GM10266 (cell line): Measurements from ENCODE around the gene GNPTAB.
"Not testable (repeated sequence)": the region's sequence is repeated elsewhere in the genome, so short reads cannot be mapped to it uniquely, and the experiment has no call there.

Source experiments
- DNase-seq: peaks from one replicate; pipeline ENCODE4 v3.0.0; 2012; ENCODE audit errors: extremely low spot score
- TF ChIP-seq, protein P1 (sequence below): IDR thresholded peaks from 2 replicates; pipeline ENCODE4 v1.5.1; 2012; ENCODE audit warnings: mild to moderate bottlenecking, low read depth; ENCODE audit not compliant: control insufficient read depth, insufficient read depth; ENCODE audit errors: missing control alignments

GNPTAB gene

DNA sequence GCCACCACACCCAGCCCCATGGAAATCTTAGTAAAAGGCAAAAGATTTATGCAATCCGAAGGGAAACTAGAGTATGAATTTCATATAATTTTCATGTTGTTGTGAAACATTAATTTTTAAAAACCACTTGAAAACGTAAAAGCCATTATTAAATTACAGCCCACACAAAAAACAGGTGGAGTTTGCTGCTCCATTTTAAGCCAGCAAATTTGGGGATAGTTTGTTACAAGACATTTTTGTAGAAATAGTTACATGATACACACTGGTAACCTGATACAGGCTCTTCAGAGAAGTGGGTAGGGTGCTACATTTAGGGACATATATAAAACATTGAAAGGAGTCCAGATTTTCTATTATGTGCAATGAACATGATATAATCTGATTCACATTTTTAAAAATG, 17.6 kb downstream of the GNPTAB start:
- TF ChIP-seq, protein P1, sequence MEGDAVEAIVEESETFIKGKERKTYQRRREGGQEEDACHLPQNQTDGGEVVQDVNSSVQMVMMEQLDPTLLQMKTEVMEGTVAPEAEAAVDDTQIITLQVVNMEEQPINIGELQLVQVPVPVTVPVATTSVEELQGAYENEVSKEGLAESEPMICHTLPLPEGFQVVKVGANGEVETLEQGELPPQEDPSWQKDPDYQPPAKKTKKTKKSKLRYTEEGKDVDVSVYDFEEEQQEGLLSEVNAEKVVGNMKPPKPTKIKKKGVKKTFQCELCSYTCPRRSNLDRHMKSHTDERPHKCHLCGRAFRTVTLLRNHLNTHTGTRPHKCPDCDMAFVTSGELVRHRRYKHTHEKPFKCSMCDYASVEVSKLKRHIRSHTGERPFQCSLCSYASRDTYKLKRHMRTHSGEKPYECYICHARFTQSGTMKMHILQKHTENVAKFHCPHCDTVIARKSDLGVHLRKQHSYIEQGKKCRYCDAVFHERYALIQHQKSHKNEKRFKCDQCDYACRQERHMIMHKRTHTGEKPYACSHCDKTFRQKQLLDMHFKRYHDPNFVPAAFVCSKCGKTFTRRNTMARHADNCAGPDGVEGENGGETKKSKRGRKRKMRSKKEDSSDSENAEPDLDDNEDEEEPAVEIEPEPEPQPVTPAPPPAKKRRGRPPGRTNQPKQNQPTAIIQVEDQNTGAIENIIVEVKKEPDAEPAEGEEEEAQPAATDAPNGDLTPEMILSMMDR: no peak

DNA sequence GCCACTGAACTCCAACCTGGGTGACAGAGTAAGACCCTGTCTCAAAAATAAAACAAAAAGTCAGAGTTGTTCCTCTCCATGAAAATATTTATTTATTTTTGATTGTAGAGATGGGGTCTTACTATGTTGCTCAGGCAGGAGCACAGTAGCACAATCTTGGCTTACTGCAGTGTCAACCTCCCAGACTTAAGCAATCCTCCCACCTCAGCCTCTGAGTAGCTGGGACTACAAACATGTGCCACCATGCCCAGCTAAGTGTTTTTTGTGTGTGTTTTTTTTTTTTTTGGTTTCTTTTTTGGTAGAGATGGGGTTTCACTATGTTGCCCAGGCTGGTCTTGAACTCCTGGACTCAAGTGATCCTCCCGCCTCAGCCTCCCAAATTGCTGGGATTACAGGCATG, 18.0 kb downstream of the GNPTAB start:
- not testable (repeated sequence) for DNase-seq

More for the DNA sequence above, 17.6 kb downstream of the GNPTAB start:
- DNase-seq: no peak

DNA sequence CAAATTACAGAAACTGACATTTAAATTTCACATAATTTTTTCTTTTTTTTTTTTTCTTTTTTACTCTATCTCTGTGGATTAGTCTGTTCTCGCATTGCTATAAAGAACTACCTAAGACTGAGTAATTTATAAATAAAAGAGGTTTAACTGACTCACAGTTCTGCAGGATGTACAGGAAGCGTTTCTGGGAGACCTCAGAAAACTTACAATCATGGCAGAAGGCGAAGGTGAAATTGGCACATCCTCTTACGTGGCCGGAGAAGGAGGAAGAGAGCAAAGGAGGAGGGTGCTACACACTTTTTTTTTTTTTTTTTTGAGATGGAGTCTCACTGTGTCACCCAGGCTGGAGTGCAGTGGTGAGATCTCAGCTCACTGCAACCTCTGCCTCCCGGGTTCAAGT, 19.4 kb downstream of the GNPTAB start:
- not testable (repeated sequence) for DNase-seq

DNA sequence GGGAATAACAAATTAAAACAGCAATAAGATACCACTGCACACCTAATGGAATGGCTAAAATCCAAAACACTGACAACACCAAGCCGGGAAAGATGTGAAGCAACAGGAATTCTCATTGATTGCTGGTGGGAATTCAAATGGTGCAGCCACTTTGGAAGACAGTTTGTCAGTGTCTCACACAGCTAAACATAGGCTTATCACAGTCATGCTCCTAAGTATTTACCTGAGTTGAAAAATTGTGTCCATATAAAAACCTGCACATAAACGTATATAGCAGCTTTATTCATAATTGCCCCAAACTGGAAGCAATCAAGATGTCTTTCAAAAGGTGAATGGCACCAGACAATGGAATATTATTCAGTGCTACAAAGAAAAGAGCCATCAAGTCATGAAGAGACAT, 21.6 kb downstream of the GNPTAB start:
- no peak for DNase-seq
- TF ChIP-seq, protein P1: no peak

DNA sequence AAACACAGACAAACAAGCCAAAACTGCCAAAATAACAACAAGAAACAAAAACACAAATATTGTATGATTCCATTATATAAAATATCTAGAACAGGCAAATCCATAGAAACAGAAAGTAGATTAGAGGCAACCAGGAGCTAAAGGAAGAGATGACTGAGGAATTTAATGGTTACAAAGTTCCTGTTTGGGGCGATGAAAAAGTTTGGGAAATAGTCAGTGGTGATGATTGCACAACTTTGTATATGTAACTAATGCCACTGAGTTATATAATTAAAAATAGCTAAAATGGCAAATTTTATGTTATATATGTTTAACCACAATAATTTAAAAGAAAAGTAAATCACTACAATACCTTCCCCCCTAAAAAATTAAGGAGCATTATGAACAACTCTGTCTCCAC, 24.5 kb downstream of the GNPTAB start:
- DNase-seq: no peak

DNA sequence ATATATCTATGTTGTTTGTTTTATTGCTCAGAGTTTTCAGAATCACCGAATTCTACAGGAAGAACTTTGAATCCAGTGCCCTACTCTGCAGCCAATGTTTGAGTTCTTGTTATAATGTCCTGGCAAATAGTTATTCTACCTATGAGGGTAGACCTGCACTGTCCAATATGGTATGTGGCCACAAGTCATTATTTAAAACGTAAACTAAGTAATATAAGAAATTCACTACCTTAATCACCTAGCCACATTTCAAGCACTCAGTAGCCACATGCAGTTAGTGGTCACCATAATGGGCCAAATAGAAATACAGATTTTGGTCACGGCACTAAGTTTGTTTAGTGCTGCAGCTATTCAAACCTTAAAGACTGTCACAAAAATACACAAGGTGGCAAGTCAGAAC, 26.4 kb downstream of the GNPTAB start:
- DNase-seq: no peak
- TF ChIP-seq, protein P1: no peak

More for the DNA sequence above, 24.5 kb downstream of the GNPTAB start:
- TF ChIP-seq, protein P1: no peak

DNA sequence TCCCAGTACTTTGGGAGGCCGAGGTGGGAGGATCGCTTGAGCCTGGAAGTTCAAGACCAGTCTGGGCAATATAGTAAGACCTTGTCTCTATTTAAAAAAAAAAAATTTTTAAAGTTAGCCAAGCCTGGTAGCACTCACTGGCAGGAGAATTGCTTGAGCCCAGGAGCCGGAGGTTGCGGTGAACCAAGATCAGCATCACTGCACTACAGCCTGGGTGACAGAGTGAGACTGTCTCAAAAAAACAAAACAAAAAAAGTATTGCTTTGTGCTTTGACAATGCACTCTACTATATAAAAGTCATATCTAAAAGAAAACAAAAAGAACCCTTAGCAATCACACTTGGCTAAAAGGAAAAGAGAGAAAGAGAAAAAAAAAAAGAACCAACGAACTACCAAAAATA, 26.8 kb downstream of the GNPTAB start:
- no peak for DNase-seq
- TF ChIP-seq, protein P1: no peak

DNA sequence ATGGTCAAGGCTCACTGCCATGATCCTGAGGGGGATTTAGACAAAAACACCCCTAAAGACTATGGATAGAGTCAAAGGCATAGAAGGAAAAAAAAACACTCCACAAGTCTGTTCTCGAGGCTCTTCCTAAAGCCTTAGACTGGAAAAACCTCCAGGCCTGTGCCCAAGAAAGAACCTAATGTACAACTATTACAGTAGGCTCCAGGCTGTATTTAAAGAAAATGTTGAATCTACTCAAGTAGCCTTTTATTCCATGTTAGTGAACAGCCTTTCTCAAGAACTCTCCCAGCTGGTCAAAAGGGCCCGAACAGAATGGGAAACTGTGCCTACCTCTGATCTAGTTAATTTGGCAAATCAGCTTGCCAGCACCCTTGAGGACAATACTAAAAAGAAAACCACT, 28.3 kb downstream of the GNPTAB start:
- TF ChIP-seq, protein P1: no peak
- DNase-seq: no peak
